Fibroblast of peridontal ligament (primary cell): Measurements from ENCODE around the gene GAS6.

Experiments
- DNase-seq: peaks from one replicate; pipeline ENCODE4 v3.0.0-alpha.2; 2010; ENCODE audit errors: extremely low read depth

GAS6 gene

DNA sequence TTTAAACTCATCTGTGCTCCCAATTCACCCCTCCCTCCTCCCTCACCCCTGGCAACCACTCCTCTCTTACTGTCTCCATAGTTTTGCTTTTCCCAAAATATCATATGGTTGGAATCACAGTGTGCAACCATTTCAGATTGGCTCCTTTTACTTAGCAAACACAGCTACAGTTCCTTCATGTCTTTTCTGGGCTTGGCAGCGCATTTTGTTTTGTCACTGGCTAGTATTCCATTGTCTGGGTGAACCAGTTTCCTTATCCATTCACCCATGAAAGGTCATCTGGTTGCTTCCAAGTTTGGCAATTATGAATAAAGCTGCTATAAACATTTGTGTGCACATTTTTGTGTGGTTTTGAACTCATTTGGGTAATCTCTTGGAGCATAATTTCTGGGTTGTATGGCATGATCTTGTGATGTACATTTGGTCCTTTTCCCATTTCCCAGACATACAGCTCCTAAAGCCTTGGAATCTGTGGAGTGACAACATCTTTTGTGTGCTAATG, 23.9 kb upstream of the GAS6 start:
- peak; percentile 100 for DNase-seq

DNA sequence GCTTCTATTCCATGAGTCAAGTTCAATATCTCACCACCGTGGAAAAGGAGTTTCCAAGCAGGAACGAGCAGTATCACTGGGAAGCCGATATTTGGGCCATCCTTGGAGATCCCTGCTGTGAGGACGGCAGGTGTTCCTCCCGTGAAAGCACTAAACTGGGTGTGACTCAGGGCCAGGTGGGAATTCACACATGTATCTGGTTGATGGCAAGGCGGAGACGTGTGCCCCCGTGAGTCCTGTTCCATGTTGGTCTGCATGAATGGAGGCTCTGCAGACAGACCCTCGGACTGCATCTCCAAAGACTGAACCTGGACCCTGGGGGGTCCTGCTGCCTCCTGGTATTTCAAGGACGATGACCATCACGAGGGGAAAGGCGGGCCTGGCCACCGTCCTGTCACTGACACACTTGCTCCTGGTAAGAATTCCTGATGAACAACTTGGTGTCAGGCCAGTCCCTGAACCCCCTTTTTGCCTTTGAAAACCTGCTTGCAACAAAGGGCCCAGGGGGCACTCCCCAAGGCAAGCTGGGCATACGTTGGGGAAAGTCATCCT, 22.8 kb upstream of the GAS6 start:
- DNase-seq, result no peak

DNA sequence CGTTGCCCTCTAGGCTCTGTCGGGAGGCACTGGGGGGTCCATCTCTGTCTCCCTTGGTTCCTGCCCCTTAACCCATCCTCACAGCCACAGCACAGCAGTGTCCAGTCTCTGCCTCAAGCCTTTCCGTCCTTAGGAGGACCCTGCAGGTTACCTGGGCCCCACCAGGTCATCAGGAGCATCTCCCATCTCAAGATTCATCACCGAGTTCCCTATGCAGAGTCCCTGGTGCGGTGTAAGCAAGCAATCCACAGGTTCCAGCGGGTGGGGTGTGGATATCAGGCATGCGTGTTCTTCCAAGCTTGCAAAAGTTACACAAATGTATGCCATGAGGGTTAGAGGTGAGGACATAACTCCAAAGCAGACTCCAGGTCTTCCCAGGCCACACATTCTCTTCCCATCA, 20.9 kb upstream of the GAS6 start:
- DNase-seq, result no peak

DNA sequence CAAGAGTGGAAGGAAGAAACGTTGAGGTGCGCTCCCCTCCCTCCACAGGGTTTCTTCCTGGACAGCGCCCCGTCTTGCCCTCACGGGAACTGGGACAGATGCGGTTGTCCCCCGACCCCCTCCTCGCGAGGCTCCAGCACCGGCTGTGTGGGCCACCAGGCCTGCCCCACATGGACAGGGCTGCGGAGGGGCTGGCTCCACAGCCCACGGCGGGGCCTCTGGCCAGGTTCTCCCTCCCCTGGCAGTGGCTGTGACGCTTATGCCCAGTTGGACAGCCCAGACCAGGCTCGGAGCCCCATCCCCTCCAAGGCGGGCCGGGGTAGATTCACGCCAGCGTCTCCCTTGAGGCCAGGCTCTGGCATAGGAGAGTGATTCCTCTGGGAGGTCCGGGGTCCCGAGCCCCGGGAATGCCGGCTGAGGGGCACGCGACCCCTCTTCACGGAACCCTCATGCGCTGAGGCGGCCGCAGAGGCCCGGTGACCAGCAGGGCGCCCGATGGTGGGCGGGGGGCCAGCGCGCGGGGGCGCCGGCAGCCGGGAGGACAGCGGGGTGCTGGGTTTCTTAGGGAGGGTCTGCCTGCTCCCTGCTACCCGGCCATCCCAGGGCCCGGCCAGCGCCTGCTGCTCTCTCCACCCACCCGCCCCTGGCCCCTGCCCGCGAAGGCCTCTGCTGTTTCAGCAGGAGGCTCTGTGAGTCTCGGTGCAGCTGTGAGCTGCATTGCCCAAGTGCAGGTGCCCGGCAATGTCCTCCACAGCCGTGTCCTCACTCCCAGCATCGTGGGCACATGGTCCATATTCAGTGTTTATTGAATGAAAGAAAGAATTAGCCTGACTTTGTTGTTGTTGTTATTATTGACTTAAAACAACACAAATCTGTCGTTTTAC, 20.3 kb upstream of the GAS6 start:
- DNase-seq, result no peak

DNA sequence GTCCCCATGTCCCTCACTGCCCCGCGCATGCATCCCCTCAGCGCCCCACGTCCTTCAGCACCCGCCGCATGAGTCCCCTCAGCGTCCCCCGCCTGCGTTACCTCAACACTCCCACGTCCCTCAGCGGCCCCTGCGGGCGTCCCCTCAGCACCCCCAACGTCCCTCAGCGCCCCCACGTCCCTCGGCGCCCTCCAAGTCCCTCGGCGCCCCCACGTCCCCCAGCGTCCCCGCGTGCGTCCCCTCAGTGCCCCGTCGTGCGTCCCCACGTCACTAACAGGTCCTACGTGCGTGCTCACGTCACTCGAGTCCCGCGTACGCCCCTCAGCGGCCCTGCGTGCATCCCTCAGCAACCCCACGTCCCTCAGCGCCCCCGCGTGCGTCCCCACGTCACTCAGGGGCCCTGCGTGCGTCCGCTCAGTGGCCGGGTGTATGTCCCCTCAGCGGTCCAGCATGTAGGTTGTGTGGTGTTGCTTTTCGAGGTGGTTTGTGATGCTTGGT, 19.5 kb upstream of the GAS6 start:
- no peak for DNase-seq

DNA sequence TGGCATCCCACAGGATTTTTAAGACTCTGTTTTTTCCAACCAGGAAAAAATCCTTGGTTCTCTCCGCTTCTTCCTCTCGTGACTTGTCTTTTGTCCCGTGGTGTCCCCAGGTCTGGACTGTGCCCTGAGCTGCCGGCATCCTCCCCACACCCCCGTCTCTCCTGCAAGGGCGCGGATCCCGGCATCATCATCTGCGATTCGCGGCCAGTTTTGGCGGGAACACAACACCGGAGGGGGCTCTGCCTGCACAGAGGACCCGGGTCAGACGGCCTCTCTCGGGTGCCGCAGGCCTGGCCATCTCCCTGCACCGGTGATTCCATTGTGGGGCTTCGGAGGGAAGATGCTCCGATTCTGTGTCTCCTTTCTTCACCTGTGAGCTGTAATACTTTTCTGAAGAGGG, 18.8 kb upstream of the GAS6 start:
- DNase-seq, result no peak

DNA sequence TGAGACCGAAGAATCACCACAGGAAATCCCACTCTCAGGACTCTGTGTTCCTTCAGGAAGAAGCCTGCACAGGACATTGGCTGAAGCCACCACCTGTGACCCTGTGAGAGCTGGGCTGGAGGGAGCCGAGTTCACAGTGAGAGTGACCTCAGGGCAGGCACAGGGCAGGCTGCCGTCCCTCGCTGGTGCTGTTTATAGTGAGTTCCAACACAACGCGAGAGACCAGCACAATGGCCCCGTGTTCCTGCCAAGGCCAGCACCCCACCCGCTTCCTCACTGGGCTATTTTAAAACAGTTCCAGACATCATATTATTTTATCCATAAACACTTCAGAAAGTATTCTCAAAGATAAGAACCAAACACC, 18.4 kb upstream of the GAS6 start:
- no peak for DNase-seq

DNA sequence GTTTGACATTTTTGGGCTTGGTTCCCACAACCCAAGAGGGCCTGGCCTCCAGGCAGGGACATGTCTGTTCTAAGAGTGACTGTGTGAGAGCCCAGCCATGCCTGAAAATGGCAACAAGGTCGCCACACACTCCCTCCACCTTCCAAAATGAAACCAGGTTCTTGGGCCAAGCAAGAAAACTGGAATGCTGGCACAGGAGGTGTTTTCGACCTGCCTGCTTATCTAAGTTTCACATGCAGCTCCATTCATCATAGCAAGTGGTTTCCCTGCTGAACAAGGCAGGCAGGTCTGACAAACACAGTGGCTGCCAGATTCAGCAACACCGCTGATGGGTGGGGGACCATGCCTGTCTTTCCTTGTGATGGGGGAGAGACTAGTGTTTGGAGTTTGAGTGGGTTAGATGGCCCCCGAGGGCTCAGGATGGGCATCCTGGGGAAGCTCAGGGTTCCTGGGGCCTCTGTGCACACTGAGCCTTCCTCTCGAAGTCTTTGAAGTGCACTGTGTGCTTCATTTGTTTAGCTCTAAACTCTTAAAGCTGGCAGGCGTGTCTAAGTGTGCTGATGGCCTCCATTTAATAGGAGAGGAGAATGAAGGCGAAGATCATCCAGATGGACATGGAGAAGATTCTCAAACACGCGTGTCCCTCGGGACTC, 17.9 kb upstream of the GAS6 start:
- no peak for DNase-seq

DNA sequence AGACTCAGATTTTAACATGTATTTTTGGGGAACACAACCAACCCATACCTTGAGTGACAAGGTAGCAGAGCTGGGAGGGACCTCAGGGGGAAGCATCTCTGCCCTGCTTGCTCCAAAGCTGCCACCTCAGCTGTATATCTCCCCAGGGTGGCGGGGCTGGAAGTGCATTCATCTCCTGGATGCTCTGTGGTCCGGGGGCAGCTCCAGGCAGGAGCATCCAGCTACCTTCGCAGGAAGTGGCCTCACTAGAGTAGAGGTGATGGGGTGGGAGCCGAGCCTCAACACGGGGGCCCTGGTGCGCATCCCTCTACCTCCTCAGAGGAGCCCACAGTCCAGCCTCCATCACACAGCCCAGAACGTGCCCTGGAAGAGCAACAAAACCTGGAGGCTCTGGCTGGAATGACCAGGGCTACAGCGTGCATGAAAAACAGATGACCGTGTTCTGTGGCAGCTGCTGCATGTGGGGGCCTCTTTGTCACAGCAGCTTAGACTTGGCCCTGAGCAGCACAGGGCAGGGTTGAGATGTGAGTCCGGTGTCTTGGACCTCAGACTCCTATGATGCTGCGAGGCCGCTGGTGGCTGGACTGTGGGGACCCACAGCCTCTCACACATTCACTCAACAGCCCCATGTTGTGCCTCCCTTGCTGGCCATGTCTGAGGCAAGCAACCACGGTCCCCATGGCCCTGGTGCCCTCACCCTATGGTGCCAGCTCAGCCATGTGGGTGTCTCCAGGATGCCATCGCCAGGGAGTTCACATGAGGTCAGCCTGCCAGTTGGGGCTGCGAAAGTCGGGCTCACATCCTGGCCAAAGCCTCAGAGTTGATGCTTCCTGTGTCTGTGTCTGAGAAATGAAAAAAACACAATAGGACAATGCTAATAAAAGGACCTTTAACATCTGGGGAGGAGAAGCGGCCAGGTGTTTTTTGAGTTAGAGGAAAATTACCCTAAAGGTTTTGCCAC, 17.1 kb upstream of the GAS6 start:
- no peak for DNase-seq

DNA sequence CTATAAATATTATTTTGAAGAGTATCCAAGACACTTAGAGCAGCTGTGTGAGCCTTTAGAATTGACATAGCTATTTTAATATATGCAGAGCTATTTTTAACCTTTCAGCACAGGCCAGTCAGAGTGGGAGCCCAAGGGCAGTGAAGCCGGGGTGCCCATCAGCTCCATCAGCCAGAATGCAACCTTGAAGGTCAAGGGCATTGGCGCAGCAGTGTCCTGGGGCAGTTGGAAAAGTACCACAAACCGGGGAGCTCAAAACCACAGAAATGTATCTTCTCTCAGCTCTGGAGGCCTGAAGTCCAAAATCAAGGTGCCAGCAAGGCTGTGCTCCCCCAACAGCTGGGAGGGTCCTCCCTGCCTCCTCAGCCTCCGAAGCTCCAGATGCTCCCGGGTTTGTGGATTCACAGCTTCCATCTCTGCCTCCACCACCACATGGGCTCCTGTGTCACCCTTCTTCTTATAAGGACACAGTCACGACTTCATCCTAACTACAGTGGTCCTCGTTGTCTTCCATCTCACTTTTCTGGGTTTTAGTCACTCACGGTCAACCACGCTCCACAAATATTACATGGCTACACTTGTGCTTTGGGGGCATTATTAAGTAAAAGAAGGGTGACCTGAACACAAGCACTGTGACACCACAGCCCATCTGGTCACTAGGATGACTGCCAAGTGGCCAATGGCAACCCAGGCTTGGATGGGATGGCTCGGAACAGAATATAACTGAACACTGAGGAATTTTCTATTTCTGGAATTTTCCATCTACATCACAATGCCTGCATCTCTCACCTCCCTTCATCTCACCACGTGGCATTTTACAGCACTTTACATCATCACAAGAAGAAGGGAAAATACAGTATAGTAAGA, 15.9 kb upstream of the GAS6 start:
- no peak for DNase-seq

DNA sequence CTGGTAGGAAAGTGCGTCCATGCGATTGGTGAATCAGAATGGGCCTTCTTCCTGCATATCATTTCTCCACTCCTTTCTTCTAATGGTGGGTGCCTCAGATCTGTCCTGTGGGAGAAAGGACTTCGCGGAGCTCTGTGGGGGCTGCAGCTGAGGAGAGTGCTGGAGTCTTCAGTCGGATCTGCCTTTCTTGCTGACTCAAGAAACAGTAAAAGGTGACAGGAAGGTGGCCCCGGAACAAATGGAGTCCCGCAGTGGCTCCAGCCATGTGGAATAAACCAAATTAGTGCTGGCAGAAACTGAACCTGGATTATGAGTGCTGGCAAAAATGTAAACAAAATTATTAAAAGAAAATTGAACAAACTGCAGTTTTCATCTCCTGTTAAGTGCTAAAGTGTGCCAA, 15.1 kb upstream of the GAS6 start:
- DNase-seq, result no peak

DNA sequence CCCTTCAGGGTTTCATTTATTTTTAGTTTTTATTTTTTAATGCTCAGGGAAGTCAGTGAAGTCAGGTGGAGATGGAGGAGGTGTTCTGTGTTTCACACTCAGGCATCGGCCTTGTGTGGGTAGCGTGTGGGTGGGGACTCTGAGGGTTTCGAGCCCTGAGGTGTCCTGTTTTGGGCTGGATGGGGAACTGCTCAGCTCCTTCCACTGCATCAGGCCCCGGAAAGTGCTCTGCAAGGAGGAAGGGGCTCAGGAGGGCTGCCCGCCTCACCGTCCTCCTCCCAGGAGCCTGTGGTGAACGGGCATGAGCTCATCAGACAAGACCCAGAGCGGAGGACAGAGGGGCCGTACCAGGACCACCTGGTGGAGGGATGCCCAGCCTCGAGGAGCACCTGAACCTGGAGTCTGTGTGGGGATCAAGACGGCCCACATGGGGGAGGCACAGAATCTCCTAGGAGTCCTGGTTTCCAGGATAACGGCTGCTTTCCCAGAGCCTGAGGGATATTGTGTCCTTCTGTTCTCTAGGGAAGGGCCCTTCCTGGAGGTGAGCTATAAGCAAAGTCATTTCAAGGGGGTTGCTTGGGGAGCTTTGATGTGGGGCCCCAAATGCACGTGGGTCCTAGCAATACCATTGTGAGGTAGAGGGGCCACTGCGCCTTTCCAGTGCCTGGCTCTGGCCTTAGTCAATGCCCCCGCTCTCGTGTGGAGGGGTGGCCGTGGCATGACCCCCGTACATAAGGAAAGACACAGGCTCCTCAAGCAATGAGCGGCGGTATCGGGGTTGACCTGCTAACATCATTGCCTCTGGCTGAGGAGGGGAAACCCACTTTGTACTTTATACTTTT, 13.5 kb upstream of the GAS6 start:
- no peak for DNase-seq

DNA sequence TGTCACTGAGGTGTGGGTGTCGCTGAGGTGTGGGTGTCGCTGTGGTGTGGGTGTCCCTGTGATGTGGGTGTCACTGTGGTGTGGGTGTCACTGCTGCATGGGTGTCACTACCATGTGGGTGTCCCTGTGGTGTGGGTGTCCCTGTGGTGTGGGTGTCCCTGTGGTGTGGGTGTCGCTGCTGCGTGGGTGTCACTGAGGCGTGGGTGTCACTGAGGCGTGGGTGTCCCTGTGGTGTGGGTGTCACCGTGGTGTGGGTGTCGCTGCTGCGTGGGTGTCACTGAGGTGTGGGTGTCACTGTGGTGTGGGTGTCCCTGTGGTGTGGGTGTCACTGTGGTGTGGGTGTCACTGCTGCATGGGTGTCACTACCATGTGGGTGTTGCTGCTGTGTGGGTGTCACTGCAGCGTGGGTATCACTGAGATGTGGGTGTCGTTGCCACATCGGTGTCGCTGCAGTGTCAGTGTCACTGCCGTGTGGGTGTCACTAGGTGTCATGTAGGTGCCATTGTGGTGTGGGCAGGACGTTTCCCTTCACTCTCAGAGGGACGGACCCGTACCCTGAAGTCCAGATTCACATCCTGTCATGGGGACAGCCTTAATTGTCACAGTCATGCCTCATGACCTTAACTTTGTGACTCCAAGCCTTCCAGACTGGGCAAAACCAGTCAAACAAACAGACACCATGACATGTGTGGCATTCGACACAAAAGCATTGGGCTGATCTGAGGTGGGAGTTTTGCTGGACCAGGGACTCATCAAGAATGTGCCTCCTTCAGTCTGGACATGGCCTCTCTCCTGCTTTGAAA, 12.7 kb upstream of the GAS6 start:
- DNase-seq, result no peak

DNA sequence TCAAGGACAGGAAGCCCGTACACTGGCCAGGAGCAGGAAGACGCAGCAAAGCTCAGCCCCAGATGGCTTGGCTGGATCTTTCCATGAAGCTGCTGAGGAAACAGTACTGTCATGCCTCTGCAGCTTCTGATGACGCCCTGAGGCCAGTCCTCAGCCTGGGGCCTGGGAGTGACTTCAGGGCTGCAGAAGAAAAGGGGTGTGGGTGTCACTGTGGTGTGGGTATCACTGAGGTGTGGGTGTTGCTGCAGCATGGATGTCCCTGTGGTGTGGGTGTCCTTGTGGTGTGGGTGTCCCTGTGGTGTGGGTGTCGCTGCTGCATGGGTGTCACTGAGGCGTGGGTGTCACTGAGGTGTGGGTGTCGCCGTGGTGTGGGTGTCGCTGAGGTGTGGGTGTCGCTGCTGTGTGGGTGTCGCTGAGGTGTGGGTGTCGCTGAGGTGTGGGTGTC, 12.0 kb upstream of the GAS6 start:
- DNase-seq, result no peak

DNA sequence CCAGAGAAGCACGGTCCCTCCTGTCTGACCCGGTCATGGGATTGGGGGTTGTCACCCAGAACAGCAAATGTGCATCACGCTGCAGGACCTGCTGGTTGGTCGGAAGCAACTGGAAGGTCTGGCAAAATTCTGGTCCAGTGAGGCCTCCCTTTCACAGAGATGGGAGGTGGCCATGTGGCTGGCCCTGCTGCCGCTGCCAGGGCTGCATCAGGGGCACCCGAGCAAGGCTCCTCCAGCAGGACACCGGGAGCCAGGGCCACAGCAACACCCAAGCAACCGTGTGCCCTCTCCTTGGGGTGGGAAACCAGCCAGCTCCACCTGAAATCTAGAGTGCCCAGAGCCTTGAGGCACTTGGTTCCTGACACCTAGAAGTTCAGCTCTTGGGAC, 11.5 kb upstream of the GAS6 start:
- DNase-seq, result no peak

DNA sequence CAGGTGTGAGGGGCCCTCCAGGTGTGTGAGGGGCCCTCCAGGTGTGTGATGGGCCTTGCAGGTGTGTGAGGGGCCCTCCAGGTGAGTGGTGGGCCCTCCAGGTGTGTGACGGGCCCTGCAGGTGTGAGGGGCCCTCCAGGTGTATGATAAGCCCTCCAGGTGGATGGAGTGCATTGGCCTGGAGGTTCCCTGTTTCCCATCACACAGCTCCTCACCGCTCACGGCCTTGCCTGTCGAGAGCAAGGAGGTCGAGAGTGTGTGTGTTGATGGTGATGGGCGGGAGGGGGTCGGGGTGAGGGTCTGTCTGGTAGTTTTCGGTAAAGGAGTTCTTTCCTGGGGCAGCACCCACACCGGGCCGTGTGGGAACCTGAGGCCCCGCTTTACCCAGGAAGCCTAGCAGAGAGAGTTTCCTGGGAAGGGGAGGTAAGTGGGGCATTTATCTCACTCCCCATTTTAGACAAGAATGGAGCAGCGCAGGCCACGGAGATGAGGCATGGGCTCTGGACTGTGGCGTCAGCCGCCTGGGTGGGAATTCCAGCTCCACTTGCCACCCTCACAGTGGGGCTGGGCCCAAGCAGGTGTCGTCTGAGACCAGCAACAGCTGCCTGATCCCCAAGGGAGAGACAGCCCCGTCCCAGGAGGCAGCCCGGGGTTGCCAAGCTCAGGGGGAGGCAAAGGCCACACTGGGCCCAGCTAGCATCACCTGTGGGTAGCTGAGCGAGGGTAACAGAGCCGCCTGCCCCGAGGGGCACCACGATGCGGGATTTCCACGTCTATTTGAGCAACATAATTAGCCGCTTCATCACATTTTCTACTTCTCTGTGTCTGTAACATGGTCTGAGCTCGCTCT, 10.9 kb upstream of the GAS6 start:
- no peak for DNase-seq

DNA sequence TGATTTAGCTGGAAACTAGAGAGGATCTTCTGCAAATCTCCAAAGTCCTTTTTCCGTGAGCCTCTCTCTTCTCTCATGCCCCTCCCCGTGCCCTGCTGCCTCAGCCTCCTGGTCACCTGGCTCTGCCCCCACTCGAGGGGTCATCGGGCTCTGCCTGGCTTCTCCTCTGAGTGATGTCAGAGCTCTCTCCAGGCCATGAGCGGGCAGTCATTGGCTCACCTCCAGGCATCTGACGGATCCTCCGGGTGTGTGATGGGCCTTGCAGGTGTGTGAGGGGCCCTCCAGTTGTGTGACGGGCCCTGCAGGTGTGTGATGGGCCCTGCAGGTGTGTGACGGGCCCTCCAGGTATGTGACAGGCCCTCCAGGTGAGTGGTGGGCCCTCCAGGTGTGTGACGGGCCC, 10.3 kb upstream of the GAS6 start:
- no peak for DNase-seq

DNA sequence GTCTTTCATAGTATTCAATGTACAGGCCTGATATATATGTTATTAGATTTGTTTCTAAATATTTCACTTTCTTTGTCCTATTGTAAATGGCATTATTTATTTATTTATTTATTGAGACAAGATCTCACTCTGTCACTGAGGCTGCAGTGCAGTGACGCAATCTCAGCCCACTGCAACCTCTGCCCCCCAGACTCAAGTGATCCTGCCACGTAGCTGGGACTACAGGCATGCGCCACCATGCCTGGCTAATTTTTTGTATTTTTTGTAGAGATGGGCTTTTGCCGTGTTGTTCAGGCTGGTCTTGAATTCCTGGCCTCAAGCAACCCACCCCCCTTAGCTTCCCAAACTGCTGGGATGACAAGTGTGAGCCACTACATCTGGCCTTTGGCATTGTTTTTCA, 5.4 kb upstream of the GAS6 start:
- DNase-seq, result no peak
